T-helper 1 cell (primary cell): ENCODE data around the gene BICDL2.

Experiments
- DNase-seq, 5 donors: peaks; one replicate each; pipeline ENCODE4 v3.0.0-alpha.2; 2012 to 2020

Gene BICDL2

GRCh38 chr16:2982402-2982801, 54.3 kb downstream of the BICDL2 start:
- DNase-seq: no peak

GRCh38 chr16:2981899-2982250, 54.9 kb downstream of the BICDL2 start:
- DNase-seq: no peak

- DNase-seq: no peak
Observed at GRCh38 chr16:2981177-2981898, 55.4 kb downstream of the BICDL2 start.

DNA sequence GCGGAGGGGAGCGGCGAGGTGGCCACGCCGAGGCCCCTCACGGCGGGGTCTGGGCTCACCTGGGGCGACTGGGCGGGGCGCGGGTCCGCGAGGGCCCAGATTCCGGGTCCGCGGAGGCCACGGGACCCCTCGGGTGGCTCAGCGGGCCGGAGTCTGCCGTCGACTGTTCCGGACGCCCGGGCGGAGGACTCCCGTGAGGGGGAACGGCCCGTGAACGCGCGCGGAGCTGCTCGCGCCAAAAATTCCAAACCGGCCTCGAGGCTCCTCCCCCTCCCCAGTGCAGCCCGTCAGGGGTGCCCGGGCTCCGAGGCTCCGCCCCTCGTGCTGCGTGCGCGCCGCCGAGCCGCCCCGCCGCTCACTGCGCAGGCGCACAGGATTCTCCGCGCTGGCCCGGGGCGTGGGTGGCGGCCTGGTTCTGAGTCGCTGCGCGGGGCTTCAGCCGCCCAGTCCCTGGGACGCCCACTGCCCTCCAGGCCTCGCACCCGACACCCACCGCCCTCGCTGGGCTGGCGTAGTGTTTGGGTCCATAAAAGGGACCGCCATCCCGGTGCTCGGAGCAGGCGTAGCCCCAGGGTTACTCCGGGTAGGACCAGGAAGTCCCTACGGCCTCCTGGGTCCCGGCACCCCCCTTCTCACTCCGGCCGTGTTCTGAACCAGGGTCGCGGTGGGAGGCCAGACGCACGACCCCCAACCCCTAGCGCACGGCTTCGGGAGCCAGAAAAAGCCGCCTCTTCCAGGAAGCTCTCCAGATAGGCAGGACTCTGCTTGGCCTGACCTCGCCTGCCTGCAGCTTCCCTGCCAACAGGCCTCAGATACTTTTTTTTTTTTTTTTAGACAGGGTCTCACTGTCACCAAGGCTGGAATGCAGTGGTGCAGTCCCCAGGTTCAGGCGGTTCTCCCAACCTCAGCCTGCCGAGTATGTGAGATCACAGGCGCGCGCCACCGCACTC, 56.2 kb downstream of the BICDL2 start, which contains the start of gene PKMYT1:
Gene PKMYT1 (minus strand): TSS at position 220 of the 950 bp plus-strand sequence. CDS start 789 bp downstream, outside the sequence.
- peak; percentile 89 to 96 (median 91) for DNase-seq

GRCh38 chr16:2979669-2980226, 57.0 kb downstream of the BICDL2 start:
- no peak for DNase-seq
